ENCODE measurements around the gene SLCO4A1. TPM values are rescaled to one million over a fixed set of nuclear protein-coding genes. Genes with fewer than 3 reads are reported as not detected.

The SLCO4A1 gene
- total RNA-seq, 1 experiment from 2014 or later = 161 TPM

DNA sequence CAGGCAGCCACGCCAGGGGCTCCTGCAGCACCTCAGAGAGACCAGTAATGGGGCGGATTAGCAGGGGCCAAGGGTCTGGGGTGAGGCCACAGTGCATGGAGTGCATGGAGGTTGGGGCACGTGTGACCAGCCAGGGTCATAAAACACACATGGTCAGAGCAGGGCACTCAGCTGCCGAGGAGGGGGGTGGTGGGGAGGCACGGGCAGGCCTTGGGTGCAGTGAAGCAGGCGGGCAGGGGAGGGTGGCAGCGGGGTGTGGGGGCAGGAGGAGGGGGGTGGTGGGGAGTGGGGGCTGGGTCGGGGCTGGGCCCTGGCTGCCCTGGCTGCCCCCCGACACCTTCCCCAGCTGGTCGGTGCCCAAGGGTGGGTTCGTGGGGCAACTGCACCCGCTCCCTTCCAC is 42.7 kb downstream of the SLCO4A1 start:
- intact Hi-C loops (cut with micrococcal nuclease) = loop anchor here (5.0 kb wide), 1 partner anchor 107 kb away; no protein-coding TSS in a partner anchor
- Histone ChIP-seq H3K36me3 (ENCODE audit: low read depth, low read length) (no peaks in the 10 kb centered on the region), H3K9ac (ENCODE audit: low read length) (no peak overlapping the region), H3K9me2 (replicated peaks; ENCODE audit: low read length) (no peaks in the 10 kb centered on the region), H3K79me2 (ENCODE audit: low read length) (no peaks in the 10 kb centered on the region), H3K4me2 (ENCODE audit: low read length) (no peak overlapping the region), H3K27me3 (ENCODE audit: low read length) (no peaks in the 10 kb centered on the region), H3F3A (ENCODE audit: low read length, unreplicated experiment) (no peaks in the 10 kb centered on the region), H4K20me1 (ENCODE audit: low read length) (no peaks in the 10 kb centered on the region), H3K4me1 (ENCODE audit: insufficient read depth, low read length) (peaks cover 13% of the 10 kb centered on the region), H3K4me3 (ENCODE audit: low read length) (no peak overlapping the region), H3K27ac (ENCODE audit: low read length) (no peak overlapping the region), H3K9me3 (ENCODE audit: low read length) (no peaks in the 10 kb centered on the region), H2AFZ (ENCODE audit: low read length) (no peak overlapping the region)
- CTCF ChIA-PET = interaction anchor here (1.4 kb wide), 1 partner anchor 106 kb away, joined by 5 read pairs; no protein-coding TSS in a partner anchor
- TF ChIP-seq EZH2phosphoT487 (IDR thresholded peaks at IDR 0.05; ENCODE audit: borderline replicate concordance, low read length) (no peak), EZH2 (IDR thresholded peaks at IDR 0.05; ENCODE audit: low read length, unreplicated experiment) (no peak), CTCF (conservative IDR thresholded peaks at IDR 0.05; ENCODE audit: low read depth, low read length) (no peak)
- ATAC-seq (no peak), DNase-seq (no peak)
- BruUV-seq (replicated peaks) = no TSS peak
- POLR2A ChIA-PET (ENCODE audit: unreplicated experiment) = no interaction called here

GRCh38 chr20:62685781-62686555 is 43.7 kb downstream of the SLCO4A1 start:
- peak overlapping the region; percentile 49; the same call in 1 of the 2 replicates for H3K4me3 ChIP-seq (ENCODE audit: low read length)
- peak overlapping the region; percentile 57; the same call in 1 of the 2 replicates for H2AFZ ChIP-seq (ENCODE audit: low read length)
- peaks cover 13% of the 10 kb centered on the region for H3K4me1 ChIP-seq (ENCODE audit: insufficient read depth, low read length)
- H3K9ac ChIP-seq (ENCODE audit: low read length) = no peak overlapping the region
- H4K20me1 ChIP-seq (ENCODE audit: low read length) = no peaks in the 10 kb centered on the region
- DNase-seq (peak; percentile 49), ATAC-seq (peak; percentile 68)
- peak overlapping the region; percentile 77 for H3K4me2 ChIP-seq (ENCODE audit: low read length)
- no peaks in the 10 kb centered on the region for H3F3A ChIP-seq (ENCODE audit: low read length, unreplicated experiment)
- H3K27ac ChIP-seq (ENCODE audit: low read length) = no peak overlapping the region
- intact Hi-C loops (cut with micrococcal nuclease) = loop anchor here (5.0 kb wide), 1 partner anchor 106 kb away; no protein-coding TSS in a partner anchor
- H3K9me3 ChIP-seq (ENCODE audit: low read length) = no peaks in the 10 kb centered on the region
- ChIA-PET POLR2A (ENCODE audit: unreplicated experiment) (interaction anchor here (1.1 kb wide), 1 partner anchor 18 kb away, joined by 4 read pairs; no protein-coding TSS in a partner anchor), CTCF (interaction anchor here (0.6 to 1.4 kb wide), 4 partner anchors 18 to 106 kb away, joined by 4 to 9 read pairs (median 5); no protein-coding TSS in a partner anchor)
- no peak for TF ChIP-seq CTCF (conservative IDR thresholded peaks at IDR 0.05; ENCODE audit: low read depth, low read length)
- TF ChIP-seq EZH2 (IDR thresholded peaks at IDR 0.05; ENCODE audit: low read length, unreplicated experiment) = no peak
- TF ChIP-seq EZH2phosphoT487 (IDR thresholded peaks at IDR 0.05; ENCODE audit: borderline replicate concordance, low read length) = no peak
- H3K9me2 ChIP-seq (replicated peaks; ENCODE audit: low read length) = no peaks in the 10 kb centered on the region
- no peaks in the 10 kb centered on the region for H3K36me3 ChIP-seq (ENCODE audit: low read depth, low read length)
- H3K27me3 ChIP-seq (ENCODE audit: low read length) = no peaks in the 10 kb centered on the region
- no TSS peak for BruUV-seq (replicated peaks)
- no peaks in the 10 kb centered on the region for H3K79me2 ChIP-seq (ENCODE audit: low read length)
